ENCODE results near the gene EIF2D.

- TF ChIP-seq, protein P1, sequence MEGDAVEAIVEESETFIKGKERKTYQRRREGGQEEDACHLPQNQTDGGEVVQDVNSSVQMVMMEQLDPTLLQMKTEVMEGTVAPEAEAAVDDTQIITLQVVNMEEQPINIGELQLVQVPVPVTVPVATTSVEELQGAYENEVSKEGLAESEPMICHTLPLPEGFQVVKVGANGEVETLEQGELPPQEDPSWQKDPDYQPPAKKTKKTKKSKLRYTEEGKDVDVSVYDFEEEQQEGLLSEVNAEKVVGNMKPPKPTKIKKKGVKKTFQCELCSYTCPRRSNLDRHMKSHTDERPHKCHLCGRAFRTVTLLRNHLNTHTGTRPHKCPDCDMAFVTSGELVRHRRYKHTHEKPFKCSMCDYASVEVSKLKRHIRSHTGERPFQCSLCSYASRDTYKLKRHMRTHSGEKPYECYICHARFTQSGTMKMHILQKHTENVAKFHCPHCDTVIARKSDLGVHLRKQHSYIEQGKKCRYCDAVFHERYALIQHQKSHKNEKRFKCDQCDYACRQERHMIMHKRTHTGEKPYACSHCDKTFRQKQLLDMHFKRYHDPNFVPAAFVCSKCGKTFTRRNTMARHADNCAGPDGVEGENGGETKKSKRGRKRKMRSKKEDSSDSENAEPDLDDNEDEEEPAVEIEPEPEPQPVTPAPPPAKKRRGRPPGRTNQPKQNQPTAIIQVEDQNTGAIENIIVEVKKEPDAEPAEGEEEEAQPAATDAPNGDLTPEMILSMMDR (conservative IDR thresholded peaks at IDR 0.05; ENCODE audit: low read depth, low read length): no peak
- no peak for TF ChIP-seq EZH2phosphoT487 (IDR thresholded peaks at IDR 0.05; ENCODE audit: borderline replicate concordance, low read length)
Measured at GRCh38 chr1:206560007-206560716, 52.1 kb downstream of the EIF2D start.

All from PC-3 (cell line).